Progenitor cell of endocrine pancreas (in vitro differentiated cells): ENCODE data around the gene AVP. TPM values are rescaled to one million over a fixed set of nuclear protein-coding genes. Genes with fewer than 3 reads are reported as not detected.

Source experiments
- DNase-seq: peaks from one replicate; pipeline ENCODE4 v3.0.0; 2021; ENCODE audit warnings: low spot score; ENCODE audit not compliant: unreplicated experiment
- H3K27ac Mint-ChIP-seq: 2 replicates; pipeline ENCODE4 v1.8.0; 2021; ENCODE audit warnings: mild to moderate bottlenecking, moderate library complexity, mixed read lengths
- H3K27me3 Mint-ChIP-seq: 2 replicates; pipeline ENCODE4 v1.8.0; 2021; ENCODE audit warnings: mixed read lengths
- H3K36me3 Mint-ChIP-seq: 2 replicates; pipeline ENCODE4 v1.8.0; 2022; ENCODE audit warnings: mixed read lengths; ENCODE audit not compliant: insufficient read depth
- H3K4me1 Mint-ChIP-seq: 2 replicates; pipeline ENCODE4 v1.8.0; 2021; ENCODE audit warnings: low read depth, mixed read lengths
- H3K4me3 Mint-ChIP-seq: 2 replicates; pipeline ENCODE4 v1.8.0; 2021; ENCODE audit warnings: low read depth, mild to moderate bottlenecking, moderate library complexity, mixed read lengths
- H3K9me3 Mint-ChIP-seq: 2 replicates; pipeline ENCODE4 v1.8.0; 2021; ENCODE audit warnings: low read depth, mixed read lengths
- CTCF ChIP-seq: fragments of 200-600 bp; sonication (generic); IDR thresholded peaks from one replicate; pipeline ENCODE4 v1.5.0; 2021; ENCODE audit warnings: antibody characterized with exemption, mild to moderate bottlenecking; ENCODE audit not compliant: unreplicated experiment
- total RNA-seq: library from RNA; stranded (reverse); gene quantifications from 2 replicates; pipeline ENCODE4 v1.2.1, GENCODE V29; 2021

AVP gene
- total RNA-seq, 1 donor from 2014 or later: not detected

DNA sequence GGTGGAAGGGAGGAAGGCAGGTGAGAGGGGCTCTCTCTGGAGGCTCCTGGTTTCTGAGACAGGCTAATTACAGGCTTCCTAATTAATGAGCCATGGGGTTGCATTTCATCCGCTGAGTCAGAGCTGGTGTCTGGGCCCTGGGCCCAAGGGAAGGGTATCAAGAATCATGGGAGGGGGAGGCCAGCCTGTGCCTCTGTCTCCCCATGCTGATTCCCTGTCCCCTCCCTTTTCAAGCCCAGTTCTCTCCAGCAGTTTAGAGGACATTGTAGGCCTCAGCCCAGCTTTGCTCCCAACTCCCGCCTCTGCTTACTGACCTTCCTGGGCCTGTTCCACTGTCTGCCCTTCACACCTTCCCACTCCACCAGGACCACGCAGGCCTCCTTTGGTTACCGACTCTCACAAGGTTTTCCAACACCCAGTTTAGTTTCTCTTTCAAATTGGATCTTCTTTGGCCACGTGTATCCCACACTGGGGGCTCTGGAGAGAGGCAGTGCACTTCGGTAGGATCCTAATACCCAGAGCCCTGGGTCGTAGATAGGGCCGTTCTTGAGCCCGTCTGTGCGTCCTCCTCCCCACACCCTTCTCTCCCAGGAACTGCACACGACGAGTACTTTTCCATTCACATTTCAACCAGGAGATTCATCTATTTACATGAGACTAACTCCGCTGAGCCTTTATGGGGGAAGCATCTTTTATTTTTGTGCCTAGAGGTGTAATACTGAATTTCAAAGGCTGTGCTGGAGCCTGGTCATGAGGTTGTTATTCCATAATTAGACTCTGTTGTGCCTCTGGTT lies 18.2 kb upstream of the AVP start:
- no peaks in the 10 kb centered on the region for H3K4me1 Mint-ChIP-seq
- TF ChIP-seq CTCF: no peak
- H3K9me3 Mint-ChIP-seq: no peaks in the 10 kb centered on the region
- H3K27me3 Mint-ChIP-seq: no peaks in the 10 kb centered on the region
- no peak overlapping the region for H3K4me3 Mint-ChIP-seq
- H3K36me3 Mint-ChIP-seq: peaks cover 2% of the 10 kb centered on the region
- no peak overlapping the region for H3K27ac Mint-ChIP-seq
- DNase-seq: no peak

DNA sequence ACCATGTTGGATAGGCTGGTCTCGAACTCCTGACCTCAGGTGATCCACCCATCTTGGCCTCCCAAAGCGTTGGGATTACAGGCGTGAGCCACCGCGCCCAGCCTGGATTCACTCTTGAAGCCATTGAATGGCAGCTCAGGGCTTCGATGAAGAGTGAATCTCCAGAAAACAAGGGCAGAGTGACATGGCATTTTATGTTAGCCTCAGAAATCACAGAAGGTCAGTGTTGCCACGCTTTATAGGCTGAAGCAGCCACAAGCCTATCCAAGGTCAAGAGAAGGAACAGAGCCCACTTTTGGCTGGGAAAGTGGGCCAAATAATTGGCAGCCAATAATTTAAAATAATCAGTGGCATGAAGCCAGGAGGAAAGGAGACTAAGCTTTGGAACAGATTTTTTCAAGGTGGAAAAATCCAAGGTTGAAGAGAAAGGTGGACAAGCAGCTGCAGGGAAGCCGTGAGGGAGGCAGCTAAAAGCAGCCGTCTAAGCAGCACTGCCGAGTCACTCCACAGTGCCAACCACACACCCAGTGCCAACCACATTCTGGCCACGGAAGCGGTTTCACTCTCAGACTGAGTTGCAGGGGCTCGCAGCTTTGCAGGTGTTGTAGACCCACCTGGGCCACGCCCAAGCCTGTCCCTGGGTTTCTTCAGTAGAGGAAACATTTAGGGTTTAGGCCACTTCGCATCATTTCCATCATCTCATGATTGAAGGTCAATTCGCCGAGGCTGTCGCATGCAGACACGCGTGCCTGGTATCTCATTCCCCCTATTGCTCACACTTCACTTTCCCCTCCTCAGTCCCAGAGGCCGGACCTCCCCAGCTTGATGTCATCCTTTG lies 17.4 kb upstream of the AVP start:
- no peaks in the 10 kb centered on the region for H3K9me3 Mint-ChIP-seq
- H3K4me3 Mint-ChIP-seq: no peak overlapping the region
- H3K4me1 Mint-ChIP-seq: no peaks in the 10 kb centered on the region
- H3K36me3 Mint-ChIP-seq: no peaks in the 10 kb centered on the region
- no peak for TF ChIP-seq CTCF
- H3K27me3 Mint-ChIP-seq: no peaks in the 10 kb centered on the region
- no peak overlapping the region for H3K27ac Mint-ChIP-seq
- no peak for DNase-seq

GRCh38 chr20:3101251-3101650 lies 16.7 kb upstream of the AVP start:
- TF ChIP-seq CTCF: no peak
- H3K4me3 Mint-ChIP-seq: no peak overlapping the region
- no peak overlapping the region for H3K27ac Mint-ChIP-seq
- no peaks in the 10 kb centered on the region for H3K9me3 Mint-ChIP-seq
- H3K4me1 Mint-ChIP-seq: no peaks in the 10 kb centered on the region
- H3K36me3 Mint-ChIP-seq: no peaks in the 10 kb centered on the region
- no peak for DNase-seq
- H3K27me3 Mint-ChIP-seq: no peaks in the 10 kb centered on the region

DNA sequence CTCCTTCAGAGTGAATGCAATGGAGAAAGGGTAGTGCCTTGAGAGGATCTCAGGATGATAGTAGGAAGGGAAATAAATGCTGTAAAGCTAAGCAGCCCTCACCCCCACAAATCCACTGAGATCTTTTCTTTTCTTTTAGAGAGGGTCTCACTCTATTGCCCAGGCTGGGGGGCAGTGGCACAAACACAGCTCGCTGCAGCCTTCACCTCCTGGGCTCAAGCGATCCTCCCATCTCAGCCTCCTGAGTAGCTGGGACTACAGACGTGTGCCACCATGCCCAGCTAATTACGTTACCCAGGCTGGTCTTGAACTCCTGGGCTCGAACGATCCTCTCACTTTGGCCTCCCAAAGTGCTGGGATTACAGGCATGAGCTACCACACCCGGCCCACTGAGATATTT lies 16.0 kb upstream of the AVP start:
- Mint-ChIP-seq H3K4me1 (no peaks in the 10 kb centered on the region), H3K27me3 (peaks cover 3% of the 10 kb centered on the region), H3K36me3 (no peaks in the 10 kb centered on the region), H3K9me3 (no peaks in the 10 kb centered on the region), H3K4me3 (no peak overlapping the region), H3K27ac (no peak overlapping the region)
- no peak for TF ChIP-seq CTCF
- no peak for DNase-seq

DNA sequence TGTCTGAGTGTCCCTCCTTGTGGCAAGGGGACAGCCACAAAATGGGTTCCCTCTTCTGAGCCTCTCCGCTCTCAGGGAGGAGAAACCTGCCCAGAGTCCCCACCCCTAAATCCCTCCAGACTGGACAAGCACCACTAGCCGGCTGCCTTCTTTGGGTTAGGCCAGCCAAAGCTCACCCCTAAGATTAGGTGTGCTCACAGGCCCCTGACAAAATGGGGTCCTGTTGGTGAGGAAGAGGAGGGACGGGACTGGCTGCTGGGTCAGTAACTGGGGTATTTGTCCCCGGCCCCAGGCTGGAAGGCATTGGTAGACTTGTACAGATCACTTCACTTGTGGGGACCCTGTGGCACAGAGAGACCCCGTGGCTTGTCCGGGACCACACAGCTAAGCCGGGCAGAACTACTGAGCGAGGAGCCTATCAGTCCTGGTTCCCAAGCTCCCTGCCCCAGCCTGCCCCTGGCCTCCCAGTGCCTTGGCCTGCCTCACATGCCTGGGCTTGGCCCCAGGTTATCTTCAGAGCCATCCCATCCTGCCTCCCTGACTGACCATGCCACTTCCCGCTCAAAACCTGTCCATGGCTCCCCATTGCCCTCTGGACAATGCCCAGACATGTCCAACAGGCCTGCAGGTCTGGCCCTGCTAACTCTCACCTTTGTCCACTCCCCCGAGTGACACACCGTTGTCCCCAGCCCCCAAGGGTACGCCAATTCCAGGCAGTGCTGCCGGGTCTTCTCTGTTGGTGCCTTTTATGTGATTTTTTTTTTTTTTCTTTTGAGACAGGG lies 10.5 kb upstream of the AVP start:
- H3K4me3 Mint-ChIP-seq: no peak overlapping the region
- peaks cover 2% of the 10 kb centered on the region for H3K4me1 Mint-ChIP-seq
- no peak overlapping the region for H3K27ac Mint-ChIP-seq
- no peak for DNase-seq
- no peaks in the 10 kb centered on the region for H3K9me3 Mint-ChIP-seq
- peaks cover 34% of the 10 kb centered on the region for H3K27me3 Mint-ChIP-seq
- TF ChIP-seq CTCF: no peak
- no peaks in the 10 kb centered on the region for H3K36me3 Mint-ChIP-seq
